ENCODE results near the gene ZNRF1.

DNA sequence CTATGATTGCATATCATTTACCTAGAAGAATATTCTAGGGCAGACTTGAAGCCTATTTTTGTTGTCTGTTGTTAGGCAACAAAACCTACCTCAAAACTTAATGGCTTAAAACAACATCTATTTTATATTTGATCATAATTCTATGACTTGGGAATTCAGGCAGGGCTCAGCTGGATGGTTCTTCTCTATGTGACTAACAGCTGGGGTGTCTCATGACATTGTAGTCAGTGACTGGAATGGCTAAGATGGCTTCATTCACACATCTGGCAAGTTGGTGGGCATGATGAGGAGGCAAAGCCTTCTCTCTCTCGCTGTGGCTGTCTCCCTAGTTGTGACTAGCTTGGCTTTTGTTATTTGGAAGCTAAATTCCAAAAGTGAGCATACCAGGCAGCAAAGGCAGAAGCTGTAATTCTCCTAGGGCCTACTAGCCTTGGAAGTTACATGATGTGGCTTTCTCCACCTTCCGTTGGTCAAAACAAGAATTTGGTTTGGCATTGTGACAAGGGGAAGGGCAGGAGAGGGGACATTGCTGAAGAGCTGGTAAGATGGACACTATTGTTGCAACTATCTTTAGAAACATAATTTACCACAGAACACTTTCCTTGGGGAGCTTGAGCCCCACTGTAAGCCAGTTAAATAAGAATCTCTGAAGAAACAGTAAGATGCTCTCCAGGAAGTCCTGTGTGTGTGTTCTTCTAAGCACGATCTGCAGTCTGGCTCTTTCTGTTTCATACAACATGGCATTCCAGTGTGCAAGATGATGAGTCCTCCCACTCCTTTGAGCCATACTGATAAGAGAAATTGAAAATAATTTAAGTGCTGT lies 39.4 kb downstream of the ZNRF1 start:
- no peak for TF ChIP-seq EZH2 (IDR thresholded peaks at IDR 0.05)
- TF ChIP-seq POLR2AphosphoS5 (IDR thresholded peaks at IDR 0.05; ENCODE audit: borderline replicate concordance, low read depth, low read length): no peak
